H1 (cell line): ENCODE data around the gene GPNMB. TPM values are rescaled to one million over a fixed set of nuclear protein-coding genes. Genes with fewer than 3 reads are reported as not detected.

Source experiments
- CBX5 ChIP-seq: fragments of 300-800, 300-1000 bp; sonication (generic); IDR thresholded peaks from 2 replicates; pipeline ENCODE4 v1.7.1; 2016; ENCODE audit warnings: antibody characterized with exemption, low read length, low read depth
- CEBPB ChIP-seq: IDR thresholded peaks from 2 replicates; pipeline ENCODE4 v1.6.1; 2012; ENCODE audit warnings: low read depth, low read length
- CHD2 ChIP-seq: IDR thresholded peaks from 2 replicates; pipeline ENCODE4 v1.6.1; 2012; ENCODE audit warnings: low read length, improper control_type of control experiment
- CTCF ChIP-seq, 3 experiments: IDR thresholded peaks; 1 replicate in 2 of 3; 2 replicates in 1 of 3; pipeline versions ENCODE4 v1.5.1 to v1.6.1; 2011; ENCODE audit warnings: low read length in 3 of 3, mild to moderate bottlenecking in 3 of 3, inconsistent platforms in 2 of 3, low read depth in 1 of 3, moderate library complexity in 1 of 3; ENCODE audit not compliant: insufficient read depth in 1 of 3; ENCODE audit errors: control extremely low read depth in 1 of 3
- E2F6 ChIP-seq: IDR thresholded peaks from 2 replicates; pipeline ENCODE4 v1.6.1; 2012; ENCODE audit warnings: inconsistent platforms
- HDAC6 ChIP-seq: IDR thresholded peaks from one replicate; pipeline ENCODE4 v1.7.1; 2012; ENCODE audit warnings: low read depth, mild to moderate bottlenecking, inconsistent platforms, low read length, moderate library complexity
- KDM1A ChIP-seq: fragments of 200-600, 300-600 bp; sonication (generic); IDR thresholded peaks from 2 replicates; pipeline ENCODE4 v1.7.1; 2016; ENCODE audit warnings: mild to moderate bottlenecking, low read length, borderline replicate concordance
- SP2 ChIP-seq: IDR thresholded peaks from 2 replicates; pipeline ENCODE4 v1.6.1; 2012; ENCODE audit warnings: mild to moderate bottlenecking, low read length, inconsistent platforms
- SUZ12 ChIP-seq: fragments of 200-600 bp; sonication (generic); IDR thresholded peaks from 2 replicates; pipeline ENCODE4 v1.6.1; 2012; ENCODE audit warnings: mild to moderate bottlenecking, inconsistent platforms, low read length, moderate library complexity, mixed read lengths
- polyA plus RNA-seq, 7 experiments: library from polyadenylated mRNA; depleted of rRNA in 3 of 7; stranded (reverse) in 5 of 7; unstranded in 2 of 7; fragments of >200 nt in 5 of 7; fragments of 200-250 nt in 2 of 7; gene quantifications; 1 replicate in 5 of 7; 2 replicates in 1 of 7; 4 replicates in 1 of 7; pipeline versions ENCODE4 v1.2.1 to v1.2.3, GENCODE V29; 2011 to 2013; ENCODE audit warnings: missing spikeins in 2 of 7, mixed read lengths in 2 of 7
- total RNA-seq: library from RNA; stranded (reverse); fragmentation: NEBNext Ultra II Directional; extraction: Animal tissue kit (Norgen Biotek cat#: 25700); gene quantifications from 2 replicates; pipeline ENCODE4 v1.2.1, GENCODE V29; 2021

GPNMB gene
- total and polyA plus RNA-seq, 2 of the 8 experiments (the other 6 are each of a cell fraction or from before 2014, with no cell fraction given) = 1.1 to 1.4 TPM

GRCh38 chr7:23287612-23288011 is 41.0 kb downstream of the GPNMB start (continued):
- TF ChIP-seq CTCF (IDR thresholded peaks at IDR 0.05; ENCODE audit: control extremely low read depth in 1 of 3, insufficient read depth in 1 of 3, low read depth in 1 of 3, low read length in 3 of 3) (no peak), HDAC6 (no peak), SUZ12 (no peak), SP2 (no peak), KDM1A (no peak), CBX5 (no peak), CEBPB (no peak), CHD2 (no peak), E2F6 (no peak)
- TF ChIP-seq, all 59 proteins: peak for 0
